NCI-H2081 (cell line): Measurements from ENCODE around the gene NDRG4.
A peak's percentile ranks its signal among the peaks of the same experiment; 100 is the strongest.
"Not testable (repeated sequence)": the region's sequence is repeated elsewhere in the genome, so short reads cannot be mapped to it uniquely, and the experiment has no call there.

Experiments
- DNase-seq, 2 experiments: peaks; one replicate each; lab custom pipeline; 2025; lab: John Stamatoyannopoulos, UW

Gene NDRG4

GRCh38 chr16:58464916-58465731 is 34.8 kb upstream of the NDRG4 start:
- no peak for DNase-seq

- no peak for DNase-seq
Measured at GRCh38 chr16:58465817-58466216, 34.1 kb upstream of the NDRG4 start.

- DNase-seq: no peak
Measured at GRCh38 chr16:58466396-58466795, 33.5 kb upstream of the NDRG4 start.

GRCh38 chr16:58467905-58468304 is 32.0 kb upstream of the NDRG4 start:
- DNase-seq: no peak

- DNase-seq: no peak
Measured at GRCh38 chr16:58471209-58471975, 28.6 kb upstream of the NDRG4 start.

GRCh38 chr16:58472266-58472665 is 27.7 kb upstream of the NDRG4 start:
- DNase-seq: no peak

- DNase-seq: no peak
Measured at GRCh38 chr16:58472827-58473226, 27.1 kb upstream of the NDRG4 start.

- no peak for DNase-seq
Measured at GRCh38 chr16:58474296-58474695, 25.6 kb upstream of the NDRG4 start.

GRCh38 chr16:58475091-58475619 is 24.8 kb upstream of the NDRG4 start:
- no peak for DNase-seq

GRCh38 chr16:58476791-58477190 is 23.2 kb upstream of the NDRG4 start:
- DNase-seq: no peak

- no peak for DNase-seq
Measured at GRCh38 chr16:58478427-58478826, 21.5 kb upstream of the NDRG4 start.

- no peak for DNase-seq
Measured at GRCh38 chr16:58481226-58481869, 18.6 kb upstream of the NDRG4 start.

- no peak for DNase-seq
Measured at GRCh38 chr16:58481931-58482330, 18.0 kb upstream of the NDRG4 start.

- DNase-seq: no peak
Measured at GRCh38 chr16:58485184-58485887, 14.6 kb upstream of the NDRG4 start.

GRCh38 chr16:58487566-58488351 is 12.2 kb upstream of the NDRG4 start:
- DNase-seq: peak; percentile 59 to 72

GRCh38 chr16:58488531-58488930 is 11.4 kb upstream of the NDRG4 start:
- no peak for DNase-seq

GRCh38 chr16:58490065-58490464 is 9.9 kb upstream of the NDRG4 start:
- DNase-seq: no peak

- DNase-seq: not testable (repeated sequence)
Measured at GRCh38 chr16:58490539-58490938, 9.4 kb upstream of the NDRG4 start.

GRCh38 chr16:58492066-58492465 is 7.9 kb upstream of the NDRG4 start:
- no peak for DNase-seq

GRCh38 chr16:58492735-58493134 is 7.2 kb upstream of the NDRG4 start:
- DNase-seq: no peak
